Measurements from ENCODE around the gene TNC.

- TF ChIP-seq CTCF (IDR thresholded peaks at IDR 0.05) (no peak), EZH2 (IDR thresholded peaks at IDR 0.05; ENCODE audit: borderline replicate concordance, insufficient read depth, low read depth, low read length, poor library complexity, severe bottlenecking) (no peak)
These were observed 59.8 kb downstream of the TNC start for GRCh38 chr9:115058175-115058574.

Measured in B cell (primary cell).